PC-3 (cell line): ENCODE measurements around the gene ETS1. TPM values are rescaled to one million over a fixed set of nuclear protein-coding genes. Genes with fewer than 3 reads are reported as not detected.

Experiments
- ATAC-seq: fragments of 200-7000 bp; cut with Tn5 transposase; 2 replicates; pipeline ENCODE4 v1.9.1; 2020; ENCODE audit warnings: mild to moderate bottlenecking, moderate library complexity
- BruUV-seq: library from RNA; stranded (reverse); fragments of 400-500 nt; replicated peaks from 2 replicates; lab custom pipeline; 2021; lab: Mats Ljungman, UMichigan
- CTCF ChIA-PET: fragments of 300-600 bp; sonication (Branson Sonifier 250); formaldehyde crosslinking; loops from one replicate; lab custom pipeline; 2022; ENCODE audit warnings: antibody characterized with exemption; lab: Charles Lee
- POLR2A ChIA-PET: fragments of 300-600 bp; sonication (Branson Sonifier 250); formaldehyde crosslinking; loops from one replicate; lab custom pipeline; 2022; ENCODE audit warnings: antibody characterized with exemption; ENCODE audit not compliant: unreplicated experiment; lab: Charles Lee
- DNase-seq: peaks from one replicate; pipeline ENCODE4 v3.0.0-alpha.2; 2015
- H2AFZ ChIP-seq: fragments of 300-600 bp; sonication (generic); 2 replicates; pipeline ENCODE4 v1.6.0; 2016; ENCODE audit warnings: antibody characterized with exemption, low read length
- H3F3A ChIP-seq: fragments of 300-600 bp; sonication (generic); one replicate; pipeline ENCODE4 v1.6.0; 2017; ENCODE audit warnings: antibody characterized with exemption, low read length, control low read depth, mild to moderate bottlenecking; ENCODE audit not compliant: unreplicated experiment
- H3K27ac ChIP-seq: fragments of 300-600 bp; sonication (generic); 2 replicates; pipeline ENCODE4 v1.5.1; 2016; ENCODE audit warnings: mild to moderate bottlenecking, low read length
- H3K27me3 ChIP-seq: fragments of 300-600 bp; sonication (generic); 2 replicates; pipeline ENCODE4 v1.6.1; 2016; ENCODE audit warnings: low read length, mixed read lengths
- H3K36me3 ChIP-seq: fragments of 300-600 bp; sonication (generic); 2 replicates; pipeline ENCODE4 v1.6.1; 2016; ENCODE audit warnings: low read depth, mixed run types, low read length, mixed read lengths
- H3K4me1 ChIP-seq: fragments of 300-600 bp; sonication (generic); 2 replicates; pipeline ENCODE4 v1.5.1; 2016; ENCODE audit warnings: low read length; ENCODE audit not compliant: insufficient read depth
- H3K4me2 ChIP-seq: fragments of 300-600 bp; sonication (generic); 2 replicates; pipeline ENCODE4 v1.6.0; 2016; ENCODE audit warnings: low read length
- H3K4me3 ChIP-seq: fragments of 300-600 bp; sonication (generic); 2 replicates; pipeline ENCODE4 v1.5.1; 2016; ENCODE audit warnings: mild to moderate bottlenecking, low read length, mixed read lengths
- H3K79me2 ChIP-seq: fragments of 300-600 bp; sonication (generic); 2 replicates; pipeline ENCODE4 v1.6.1; 2017; ENCODE audit warnings: low read length, mixed read lengths
- H3K9ac ChIP-seq: fragments of 300-600 bp; sonication (generic); 2 replicates; pipeline ENCODE4 v1.6.0; 2016; ENCODE audit warnings: mild to moderate bottlenecking, low read length
- H3K9me2 ChIP-seq: fragments of 300-600 bp; sonication (generic); replicated peaks from 2 replicates; pipeline ENCODE4 v1.6.1; 2016; ENCODE audit warnings: mixed run types, low read length, mixed read lengths
- H3K9me3 ChIP-seq: fragments of 300-600 bp; sonication (generic); 2 replicates; pipeline ENCODE4 v1.6.1; 2016; ENCODE audit warnings: low read length, mixed read lengths
- H4K20me1 ChIP-seq: fragments of 300-600 bp; sonication (generic); 2 replicates; pipeline ENCODE4 v1.6.1; 2016; ENCODE audit warnings: low read length, mixed read lengths
- EZH2 ChIP-seq: fragments of 300-600 bp; sonication (generic); IDR thresholded peaks from one replicate; pipeline ENCODE4 v1.6.1; 2017; ENCODE audit warnings: antibody characterized with exemption, mild to moderate bottlenecking, low read length; ENCODE audit not compliant: unreplicated experiment
- EZH2phosphoT487 ChIP-seq: fragments of 300-600 bp; sonication (generic); IDR thresholded peaks from 2 replicates; pipeline ENCODE4 v1.6.1; 2018; ENCODE audit warnings: mild to moderate bottlenecking, antibody characterized with exemption, low read length, borderline replicate concordance
- intact Hi-C: fragments of 100-400 bp; cut with micrococcal nuclease; formaldehyde crosslinking; loops from 2 replicates; pipeline ENCODE4 v1.9.0; 2023
- total RNA-seq: library from RNA; depleted of rRNA; stranded (reverse); fragments of >200 nt; gene quantifications from 2 replicates; pipeline ENCODE4 v1.2.3, GENCODE V29; 2014
- TF ChIP-seq, protein P1 (sequence below): fragments of 300-600 bp; sonication (generic); conservative IDR thresholded peaks from 2 replicates; pipeline ENCODE4 v1.5.1; 2017; ENCODE audit warnings: antibody characterized with exemption, low read depth, mild to moderate bottlenecking, low read length

Gene ETS1
- total RNA-seq, 1 experiment from 2014 or later, result 52.0 TPM

- no peak overlapping the region for H3K27ac ChIP-seq
- ChIA-PET CTCF (no interaction called here), POLR2A (no interaction called here)
- H4K20me1 ChIP-seq, result no peaks in the 10 kb centered on the region
- H3K79me2 ChIP-seq, result no peaks in the 10 kb centered on the region
- H3K27me3 ChIP-seq, result no peaks in the 10 kb centered on the region
- no peak overlapping the region for H2AFZ ChIP-seq
- no peak for ATAC-seq
- no peaks in the 10 kb centered on the region for H3K9me3 ChIP-seq
- 0 out of 2 replicates have a peak, but pooled peaks cover 2% of the 10 kb centered on the region for H3K9me2 ChIP-seq
- intact Hi-C loops, result no loop called here
- H3K4me1 ChIP-seq, result peaks cover 4% of the 10 kb centered on the region; the same call in 1 of the 2 replicates
- no TSS peak for BruUV-seq
- H3K9ac ChIP-seq, result no peak overlapping the region
- no peak for DNase-seq
- H3K4me3 ChIP-seq, result no peak overlapping the region
- TF ChIP-seq EZH2 (no peak), EZH2phosphoT487 (no peak)
- TF ChIP-seq, protein P1, sequence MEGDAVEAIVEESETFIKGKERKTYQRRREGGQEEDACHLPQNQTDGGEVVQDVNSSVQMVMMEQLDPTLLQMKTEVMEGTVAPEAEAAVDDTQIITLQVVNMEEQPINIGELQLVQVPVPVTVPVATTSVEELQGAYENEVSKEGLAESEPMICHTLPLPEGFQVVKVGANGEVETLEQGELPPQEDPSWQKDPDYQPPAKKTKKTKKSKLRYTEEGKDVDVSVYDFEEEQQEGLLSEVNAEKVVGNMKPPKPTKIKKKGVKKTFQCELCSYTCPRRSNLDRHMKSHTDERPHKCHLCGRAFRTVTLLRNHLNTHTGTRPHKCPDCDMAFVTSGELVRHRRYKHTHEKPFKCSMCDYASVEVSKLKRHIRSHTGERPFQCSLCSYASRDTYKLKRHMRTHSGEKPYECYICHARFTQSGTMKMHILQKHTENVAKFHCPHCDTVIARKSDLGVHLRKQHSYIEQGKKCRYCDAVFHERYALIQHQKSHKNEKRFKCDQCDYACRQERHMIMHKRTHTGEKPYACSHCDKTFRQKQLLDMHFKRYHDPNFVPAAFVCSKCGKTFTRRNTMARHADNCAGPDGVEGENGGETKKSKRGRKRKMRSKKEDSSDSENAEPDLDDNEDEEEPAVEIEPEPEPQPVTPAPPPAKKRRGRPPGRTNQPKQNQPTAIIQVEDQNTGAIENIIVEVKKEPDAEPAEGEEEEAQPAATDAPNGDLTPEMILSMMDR, result no peak
- H3F3A ChIP-seq, result no peaks in the 10 kb centered on the region
- no peaks in the 10 kb centered on the region for H3K36me3 ChIP-seq
- no peak overlapping the region for H3K4me2 ChIP-seq
Measured at GRCh38 chr11:128540469-128540868, 46.9 kb downstream of the ETS1 start.

GRCh38 chr11:128536506-128536905 is 50.9 kb downstream of the ETS1 start:
- ChIA-PET POLR2A (interaction anchor here (0.5 kb wide), 1 partner anchor 487 kb away, joined by 3 read pairs; no protein-coding TSS in a partner anchor), CTCF (no interaction called here)
- no peak overlapping the region for H3K4me3 ChIP-seq
- no peaks in the 10 kb centered on the region for H3K9me3 ChIP-seq
- H3K27ac ChIP-seq, result no peak overlapping the region
- DNase-seq, result no peak
- TF ChIP-seq, protein P1, result no peak
- TF ChIP-seq EZH2 (no peak), EZH2phosphoT487 (no peak)
- no peak for ATAC-seq
- no peak overlapping the region for H2AFZ ChIP-seq
- H3K9ac ChIP-seq, result no peak overlapping the region
- intact Hi-C loops, result no loop called here
- H3K4me1 ChIP-seq, result peaks cover 11% of the 10 kb centered on the region; the same call in 1 of the 2 replicates
- H3K79me2 ChIP-seq, result no peaks in the 10 kb centered on the region
- no peaks in the 10 kb centered on the region for H3K36me3 ChIP-seq
- H3K9me2 ChIP-seq, result 0 out of 2 replicates have a peak, but pooled peaks cover 3% of the 10 kb centered on the region
- no peak overlapping the region for H3K4me2 ChIP-seq
- no peaks in the 10 kb centered on the region for H3K27me3 ChIP-seq
- H4K20me1 ChIP-seq, result no peaks in the 10 kb centered on the region
- no TSS peak for BruUV-seq
- H3F3A ChIP-seq, result no peaks in the 10 kb centered on the region
